Ectodermal cell (in vitro differentiated cells): ENCODE data around the gene TMEM178B.
"Not testable (repeated sequence)": the region's sequence is repeated elsewhere in the genome, so short reads cannot be mapped to it uniquely, and the experiment has no call there.

Experiments
- H3K27ac ChIP-seq: 2 replicates; pipeline ENCODE4 v1.7.0; 2013; ENCODE audit warnings: mild to moderate bottlenecking, low read depth, low read length; ENCODE audit not compliant: insufficient read depth, poor library complexity, severe bottlenecking
- H3K27me3 ChIP-seq: 2 replicates; pipeline ENCODE4 v1.7.0; 2013; ENCODE audit warnings: mild to moderate bottlenecking, low read length; ENCODE audit not compliant: insufficient read depth, control insufficient read depth, poor library complexity, severe bottlenecking
- H3K36me3 ChIP-seq: one replicate; pipeline ENCODE4 v1.7.0; 2013; ENCODE audit warnings: low read length; ENCODE audit not compliant: control insufficient read depth, insufficient read depth
- H3K4me1 ChIP-seq: one replicate; pipeline ENCODE4 v1.7.0; 2013; ENCODE audit warnings: low read length; ENCODE audit not compliant: control insufficient read depth, insufficient read depth
- H3K4me3 ChIP-seq: 2 replicates; pipeline ENCODE4 v1.7.0; 2013; ENCODE audit warnings: low read depth, low read length, control low read depth; ENCODE audit not compliant: insufficient read depth
- H3K9me3 ChIP-seq: 2 replicates; pipeline ENCODE4 v1.7.0; 2013; ENCODE audit warnings: mild to moderate bottlenecking, low read length, moderate library complexity; ENCODE audit not compliant: control insufficient read depth
- WGBS, 2 experiments: methylation state at CpG; one replicate each; pipeline ENCODE4 v1.1.7; 2013; ENCODE audit warnings: missing lambda C conversion rate in 2 of 2; 5-methylcytosine and 5-hydroxymethylcytosine counted together

Gene TMEM178B

DNA sequence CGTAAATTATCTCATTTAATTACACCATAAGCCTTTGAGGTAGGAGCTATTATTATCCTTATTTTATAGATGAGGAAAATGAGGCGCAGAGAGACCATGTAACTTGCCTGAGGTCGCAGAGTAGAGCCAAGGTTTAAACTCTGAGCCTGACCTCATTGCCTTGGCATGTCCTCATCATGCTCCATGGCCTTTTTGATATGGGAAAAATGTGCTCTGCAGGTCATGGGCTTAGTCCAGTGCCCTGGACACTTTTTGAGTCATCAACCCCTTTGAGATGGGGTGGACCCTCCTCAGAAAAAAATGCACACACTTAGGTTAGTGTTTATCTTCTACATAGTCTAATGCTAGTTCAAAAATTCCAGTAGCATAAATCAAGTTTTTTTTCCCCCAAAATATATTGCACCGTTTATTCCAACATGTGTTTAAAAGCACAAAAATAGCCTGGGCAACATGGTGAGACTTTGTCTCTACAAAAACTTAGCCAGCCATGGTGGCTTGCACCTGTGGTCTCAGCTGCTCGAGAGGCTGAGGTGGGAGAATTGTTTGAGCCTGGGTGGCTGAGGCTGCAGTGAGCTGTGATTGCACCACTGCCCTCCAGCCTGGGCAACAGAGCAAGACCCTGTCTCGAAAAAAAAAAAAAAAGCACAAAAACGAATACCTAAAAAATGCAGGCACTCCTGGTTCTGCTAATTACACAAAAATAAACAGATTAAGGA, 28.6 kb upstream of the TMEM178B start:
- no peak overlapping the region for H3K4me3 ChIP-seq
- 51 to 56% methylated on average over 4 to 6 of the region's 7 CpGs for WGBS, 2 experiments
- H3K27me3 ChIP-seq: no peaks in the 10 kb centered on the region
- no peak overlapping the region for H3K27ac ChIP-seq
- H3K36me3 ChIP-seq: no peaks in the 10 kb centered on the region
- no peaks in the 10 kb centered on the region for H3K4me1 ChIP-seq
- H3K9me3 ChIP-seq: no peaks in the 10 kb centered on the region

DNA sequence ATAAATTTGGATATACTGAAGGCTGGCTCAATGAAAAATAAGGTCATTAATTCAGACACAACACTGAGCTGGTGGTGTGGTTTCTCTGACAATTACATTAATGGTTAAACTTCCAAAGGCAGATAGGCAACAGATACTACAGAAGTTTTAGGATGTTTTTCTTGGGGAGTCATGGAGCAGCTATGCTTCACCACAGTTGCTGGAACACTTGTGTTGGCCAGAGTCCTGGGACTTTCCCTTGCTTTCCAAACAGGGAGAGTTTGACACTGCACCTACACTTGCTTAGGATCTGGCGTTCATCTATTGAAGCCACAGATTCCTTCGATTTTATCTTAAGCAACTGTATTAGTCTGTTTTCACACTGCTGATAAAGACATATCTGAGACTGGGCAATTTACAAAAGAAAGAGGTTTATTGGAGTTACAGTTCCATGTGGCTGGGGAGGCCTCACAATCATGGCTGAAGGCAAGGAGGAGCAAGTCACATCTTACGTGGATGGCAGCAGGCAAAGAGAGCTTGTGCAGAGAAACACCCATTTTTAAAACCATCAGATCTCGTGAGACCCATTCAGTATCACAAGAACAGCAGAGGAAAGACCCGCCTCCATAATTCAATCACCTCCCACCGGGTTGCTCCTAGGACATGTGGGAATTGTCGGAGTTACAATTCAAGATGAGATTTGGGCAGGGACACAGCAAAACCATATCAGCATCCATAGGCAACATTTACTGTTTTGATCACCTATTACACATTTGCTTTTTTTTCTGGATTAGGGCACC, 27.8 kb upstream of the TMEM178B start:
- Histone ChIP-seq H3K9me3 (no peaks in the 10 kb centered on the region), H3K27ac (no peak overlapping the region), H3K27me3 (no peaks in the 10 kb centered on the region), H3K4me1 (no peaks in the 10 kb centered on the region), H3K4me3 (no peak overlapping the region), H3K36me3 (no peaks in the 10 kb centered on the region)
- WGBS, 2 experiments: 94 to 97% methylated on average over 7 of the region's 7 CpGs

DNA sequence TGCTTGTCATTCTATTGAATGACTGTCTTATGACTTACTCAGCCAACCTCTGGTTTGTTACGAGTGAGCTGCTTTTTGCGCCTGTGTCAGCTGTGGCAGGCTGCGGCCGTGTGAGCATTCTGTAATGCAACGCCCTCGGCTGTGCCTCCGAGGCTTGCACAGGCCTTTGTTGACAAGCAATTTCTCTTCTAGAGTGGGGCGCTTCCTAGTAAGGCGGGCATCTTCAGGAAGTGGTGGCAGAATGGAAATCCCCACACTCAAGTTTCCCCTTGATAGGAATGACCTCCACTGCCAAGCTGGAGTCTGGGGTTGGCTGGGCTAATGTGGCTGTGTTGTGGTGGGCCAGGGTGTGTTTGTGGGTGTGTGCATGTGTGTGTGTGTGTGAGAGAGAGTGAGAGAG, 20.2 kb upstream of the TMEM178B start:
- Histone ChIP-seq H3K27me3 (no peaks in the 10 kb centered on the region), H3K4me3 (no peak overlapping the region), H3K36me3 (no peaks in the 10 kb centered on the region), H3K4me1 (no peaks in the 10 kb centered on the region), H3K9me3 (no peaks in the 10 kb centered on the region), H3K27ac (no peak overlapping the region)
- WGBS, 2 experiments: 92 to 94% methylated on average over 9 of the region's 9 CpGs

GRCh38 chr7:141055146-141055545, 18.7 kb upstream of the TMEM178B start:
- no peaks in the 10 kb centered on the region for H3K36me3 ChIP-seq
- no peak overlapping the region for H3K4me3 ChIP-seq
- H3K9me3 ChIP-seq: no peaks in the 10 kb centered on the region
- H3K27ac ChIP-seq: no peak overlapping the region
- no peaks in the 10 kb centered on the region for H3K4me1 ChIP-seq
- H3K27me3 ChIP-seq: no peaks in the 10 kb centered on the region
- 97 to 100% methylated on average over 4 of the region's 4 CpGs for WGBS, 2 experiments

DNA sequence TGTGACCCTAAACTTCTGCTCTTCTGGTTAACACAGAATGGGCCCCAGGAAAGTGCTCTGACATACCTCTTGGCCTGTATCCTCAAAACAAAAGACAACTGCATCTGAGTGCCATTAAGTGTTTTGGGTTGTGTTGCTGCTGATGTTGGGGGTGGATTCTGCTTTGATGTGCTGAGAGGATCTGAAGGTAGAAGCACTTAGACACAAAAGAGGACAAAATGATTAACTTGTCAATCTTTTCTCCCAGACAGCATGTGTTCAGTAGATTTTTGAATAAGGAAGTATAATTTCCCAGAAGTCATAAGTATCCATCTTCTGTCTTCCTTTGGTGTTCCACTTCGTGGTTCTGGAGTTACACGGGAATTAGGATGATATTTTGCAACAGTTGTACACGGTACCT, 16.1 kb upstream of the TMEM178B start:
- Histone ChIP-seq H3K27ac (no peak overlapping the region), H3K36me3 (no peaks in the 10 kb centered on the region), H3K27me3 (no peaks in the 10 kb centered on the region), H3K4me1 (no peaks in the 10 kb centered on the region), H3K9me3 (no peaks in the 10 kb centered on the region), H3K4me3 (no peak overlapping the region)
- WGBS, 2 experiments: 95 to 97% methylated on average over 3 of the region's 3 CpGs

GRCh38 chr7:141067856-141068255, 6.0 kb upstream of the TMEM178B start:
- WGBS, 2 experiments: 87 to 88% methylated on average over 8 to 9 of the region's 16 CpGs
- H3K4me1 ChIP-seq, H3K27ac ChIP-seq, H3K4me3 ChIP-seq, H3K36me3 ChIP-seq, H3K9me3 ChIP-seq: not testable (repeated sequence)
- H3K27me3 ChIP-seq: peaks cover 30% of the 10 kb centered on the region

DNA sequence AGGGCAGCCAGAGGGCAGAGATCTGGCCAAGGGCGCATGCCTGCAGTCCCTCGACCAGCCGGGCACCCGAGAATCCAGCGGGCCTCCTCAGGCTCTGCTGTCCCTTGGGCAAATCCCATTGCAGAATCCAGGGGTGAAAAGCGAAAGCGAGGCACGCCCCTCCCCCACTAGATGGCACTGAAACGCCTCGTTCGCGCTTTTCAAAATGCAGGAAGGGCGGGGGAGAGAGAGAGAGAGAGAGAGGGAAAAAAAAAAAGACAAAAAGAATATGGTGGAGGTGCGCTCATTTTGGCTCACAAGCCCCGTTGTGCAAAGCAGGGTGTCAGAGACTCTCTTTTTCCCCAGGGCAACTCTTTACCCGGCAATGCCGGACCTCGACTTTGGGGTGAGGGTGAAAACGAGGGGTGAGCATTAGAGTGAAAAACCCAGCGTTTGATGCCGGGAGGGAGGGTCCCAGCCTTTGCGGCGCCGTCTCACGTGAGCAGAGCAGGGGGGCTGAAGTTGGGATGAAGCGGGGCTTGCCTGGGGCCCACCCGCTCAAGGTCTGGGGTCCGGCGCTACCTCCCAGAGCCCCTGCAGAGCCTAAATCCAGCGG, 2.5 kb upstream of the TMEM178B start:
- Histone ChIP-seq H3K36me3 (no peaks in the 10 kb centered on the region), H3K4me3 (peak overlapping the region; percentile 50), H3K27me3 (peaks cover 63% of the 10 kb centered on the region), H3K27ac (no peak overlapping the region), H3K9me3 (no peaks in the 10 kb centered on the region), H3K4me1 (peaks cover 12% of the 10 kb centered on the region)
- WGBS, 2 experiments: 1 to 2% methylated on average over 30 of the region's 30 CpGs

GRCh38 chr7:141071855-141072547, 1.9 kb upstream of the TMEM178B start:
- Histone ChIP-seq H3K27ac (no peak overlapping the region), H3K9me3 (no peaks in the 10 kb centered on the region), H3K36me3 (no peaks in the 10 kb centered on the region), H3K4me3 (peak overlapping the region; percentile 50), H3K27me3 (peaks cover 63% of the 10 kb centered on the region), H3K4me1 (peaks cover 13% of the 10 kb centered on the region)
- 2 to 4% methylated on average over 20 to 21 of the region's 21 CpGs for WGBS, 2 experiments

GRCh38 chr7:141072548-141073172, 1.2 kb upstream of the TMEM178B start:
- no peaks in the 10 kb centered on the region for H3K9me3 ChIP-seq
- H3K4me1 ChIP-seq: peaks cover 13% of the 10 kb centered on the region
- H3K27me3 ChIP-seq: peaks cover 63% of the 10 kb centered on the region
- H3K4me3 ChIP-seq: peak overlapping the region; percentile 50
- no peaks in the 10 kb centered on the region for H3K36me3 ChIP-seq
- H3K27ac ChIP-seq: no peak overlapping the region
- 0 to 1% methylated on average over 61 of the region's 61 CpGs for WGBS, 2 experiments
